Measurements from ENCODE around the gene COX6A1.

DNA sequence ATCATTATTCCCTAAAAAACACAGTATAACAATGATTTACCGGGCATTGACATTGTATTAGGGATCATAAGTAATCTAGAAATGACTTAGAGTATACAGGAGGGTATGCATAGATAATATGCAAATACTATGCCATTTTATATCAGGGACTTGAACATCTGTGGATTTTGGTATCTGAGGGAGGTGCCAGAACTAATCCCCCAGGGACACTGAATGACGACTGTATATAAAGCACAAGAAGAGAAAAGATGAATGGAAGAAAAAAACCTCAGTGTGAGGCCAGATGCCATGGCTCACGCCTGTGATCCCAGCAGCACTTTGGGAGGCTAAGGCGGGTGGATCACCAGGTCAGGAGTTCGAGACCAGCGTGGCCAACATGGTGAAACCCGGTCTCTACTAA, 25.5 kb upstream of the COX6A1 start:
- TF ChIP-seq, protein P1, sequence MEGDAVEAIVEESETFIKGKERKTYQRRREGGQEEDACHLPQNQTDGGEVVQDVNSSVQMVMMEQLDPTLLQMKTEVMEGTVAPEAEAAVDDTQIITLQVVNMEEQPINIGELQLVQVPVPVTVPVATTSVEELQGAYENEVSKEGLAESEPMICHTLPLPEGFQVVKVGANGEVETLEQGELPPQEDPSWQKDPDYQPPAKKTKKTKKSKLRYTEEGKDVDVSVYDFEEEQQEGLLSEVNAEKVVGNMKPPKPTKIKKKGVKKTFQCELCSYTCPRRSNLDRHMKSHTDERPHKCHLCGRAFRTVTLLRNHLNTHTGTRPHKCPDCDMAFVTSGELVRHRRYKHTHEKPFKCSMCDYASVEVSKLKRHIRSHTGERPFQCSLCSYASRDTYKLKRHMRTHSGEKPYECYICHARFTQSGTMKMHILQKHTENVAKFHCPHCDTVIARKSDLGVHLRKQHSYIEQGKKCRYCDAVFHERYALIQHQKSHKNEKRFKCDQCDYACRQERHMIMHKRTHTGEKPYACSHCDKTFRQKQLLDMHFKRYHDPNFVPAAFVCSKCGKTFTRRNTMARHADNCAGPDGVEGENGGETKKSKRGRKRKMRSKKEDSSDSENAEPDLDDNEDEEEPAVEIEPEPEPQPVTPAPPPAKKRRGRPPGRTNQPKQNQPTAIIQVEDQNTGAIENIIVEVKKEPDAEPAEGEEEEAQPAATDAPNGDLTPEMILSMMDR (IDR thresholded peaks at IDR 0.05), result no peak
- TF ChIP-seq ZFX (IDR thresholded peaks at IDR 0.05; ENCODE audit: borderline replicate concordance), result no peak

Data from 22Rv1 (cell line).